Hepatocyte (in vitro differentiated cells): Measurements from ENCODE around the gene CARS1. TPM values are rescaled to one million over a fixed set of nuclear protein-coding genes. Genes with fewer than 3 reads are reported as not detected.

Source experiments
- DNase-seq: peaks from one replicate; pipeline ENCODE4 v3.0.0-alpha.2; 2016; ENCODE audit warnings: low spot score
- H2AFZ ChIP-seq: fragments of 200-600 bp; sonication (generic); 2 replicates; pipeline ENCODE4 v1.6.0; 2016; ENCODE audit warnings: antibody characterized with exemption, mild to moderate bottlenecking
- H3K27ac ChIP-seq: fragments of 200-600 bp; sonication (generic); 2 replicates; pipeline ENCODE4 v1.5.1; 2016; ENCODE audit warnings: mild to moderate bottlenecking
- H3K27me3 ChIP-seq: fragments of 200-600 bp; sonication (generic); 2 replicates; pipeline ENCODE4 v1.6.1; 2016
- H3K36me3 ChIP-seq: fragments of 200-600 bp; sonication (generic); replicated peaks from 2 replicates; pipeline ENCODE4 v1.5.1; 2016; ENCODE audit warnings: low read depth; ENCODE audit not compliant: insufficient read depth
- H3K4me1 ChIP-seq: fragments of 200-600 bp; sonication (generic); 2 replicates; pipeline ENCODE4 v1.5.1; 2016; ENCODE audit warnings: mild to moderate bottlenecking, moderate library complexity; ENCODE audit not compliant: insufficient read depth
- H3K4me2 ChIP-seq: fragments of 200-600 bp; sonication (generic); 2 replicates; pipeline ENCODE4 v1.6.0; 2016
- H3K4me3 ChIP-seq: fragments of 200-600 bp; sonication (generic); 2 replicates; pipeline ENCODE4 v1.5.1; 2016; ENCODE audit warnings: mild to moderate bottlenecking
- H3K79me2 ChIP-seq: fragments of 200-600 bp; sonication (generic); 2 replicates; pipeline ENCODE4 v1.6.0; 2017; ENCODE audit warnings: mild to moderate bottlenecking
- H3K9me2 ChIP-seq: fragments of 200-600 bp; sonication (generic); replicated peaks from 2 replicates; pipeline ENCODE4 v1.6.0; 2017; ENCODE audit warnings: mild to moderate bottlenecking; ENCODE audit not compliant: insufficient read depth
- H3K9me3 ChIP-seq: fragments of 200-600 bp; sonication (generic); 2 replicates; pipeline ENCODE4 v1.5.1; 2016; ENCODE audit warnings: low read depth, mild to moderate bottlenecking
- H4K20me1 ChIP-seq: fragments of 200-600 bp; sonication (generic); 2 replicates; pipeline ENCODE4 v1.6.0; 2016; ENCODE audit warnings: mild to moderate bottlenecking; ENCODE audit not compliant: insufficient read depth, poor library complexity, severe bottlenecking
- EZH2 ChIP-seq: fragments of 200-600 bp; sonication (generic); IDR thresholded peaks from 2 replicates; pipeline ENCODE4 v1.6.1; 2016; ENCODE audit warnings: antibody characterized with exemption, mild to moderate bottlenecking, borderline replicate concordance
- EZH2phosphoT487 ChIP-seq: fragments of 200-600 bp; sonication (generic); IDR thresholded peaks from one replicate; pipeline ENCODE4 v1.6.1; 2018; ENCODE audit warnings: antibody characterized with exemption, mild to moderate bottlenecking, low read depth, moderate library complexity; ENCODE audit not compliant: unreplicated experiment, severe bottlenecking
- WGBS: methylation state at CpG from one replicate; pipeline ENCODE4 v1.1.6; 2016; ENCODE audit warnings: low lambda C conversion rate; ENCODE audit errors: missing lambda C conversion rate; 5-methylcytosine and 5-hydroxymethylcytosine counted together
- polyA plus RNA-seq: library from polyadenylated mRNA; unstranded; fragments of >200 nt; fragmentation: Nextera tagmentation; extraction: Ambion mirVana; gene quantifications from 2 replicates; pipeline ENCODE4 v1.2.1, GENCODE V29; 2016
- total RNA-seq: library from RNA; depleted of rRNA; stranded (reverse); fragments of >200 nt; gene quantifications from 2 replicates; pipeline ENCODE4 v1.2.3, GENCODE V29; 2014
- TF ChIP-seq, protein P1 (sequence below): fragments of 200-600 bp; sonication (generic); IDR thresholded peaks from 2 replicates; pipeline ENCODE4 v1.5.1; 2016; ENCODE audit warnings: antibody characterized with exemption, mild to moderate bottlenecking; ENCODE audit not compliant: poor library complexity

CARS1 gene
- total and polyA plus RNA-seq, 2 experiments from 2014 or later, result 35.5 to 42.0 TPM

DNA sequence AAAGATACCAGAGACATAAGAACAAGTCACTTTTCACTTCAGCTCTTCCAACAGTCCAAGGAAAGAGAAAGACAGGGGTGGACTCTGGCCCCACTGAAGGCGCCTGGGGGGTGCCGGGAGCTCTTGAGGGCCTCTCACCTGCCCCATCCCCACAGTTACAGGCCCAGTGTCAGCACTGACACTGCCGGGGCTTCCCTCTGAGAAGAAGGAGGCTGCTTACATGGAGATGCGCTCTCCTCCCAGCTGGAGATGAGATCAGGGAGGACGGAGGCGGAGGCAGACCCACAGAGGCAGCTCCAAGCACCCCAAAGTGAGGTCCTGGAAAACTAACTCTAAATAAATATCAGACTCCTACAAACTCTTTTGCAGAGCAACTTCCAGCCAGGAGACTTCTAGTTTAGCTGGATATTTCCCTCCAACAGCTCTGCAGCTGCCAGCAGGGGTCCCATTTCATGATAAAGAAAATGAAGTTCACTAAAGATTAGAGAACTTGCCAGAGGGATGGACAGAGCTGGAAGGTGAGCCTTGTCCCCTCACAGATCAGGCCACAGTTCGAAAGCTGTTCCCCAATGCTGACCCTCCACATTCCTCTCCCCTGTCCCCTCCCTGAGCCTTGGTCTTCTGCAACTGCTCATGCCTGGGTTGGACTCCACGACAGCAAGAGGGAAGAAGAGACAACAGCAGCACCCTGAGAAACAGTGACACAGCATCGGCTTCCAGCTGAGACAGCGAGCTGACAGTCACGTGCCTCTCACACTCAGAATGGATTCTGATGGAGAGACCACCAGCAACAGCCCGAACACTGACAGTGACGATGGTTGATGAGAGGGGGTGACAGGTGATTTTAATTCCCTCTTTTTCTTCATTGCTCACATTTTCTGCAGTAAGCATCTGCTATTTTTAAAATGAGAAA lies 5.8 kb downstream of the CARS1 start:
- no peak overlapping the region for H3K27ac ChIP-seq
- H3K4me3 ChIP-seq, result no peak overlapping the region
- no peaks in the 10 kb centered on the region for H3K9me3 ChIP-seq
- H3K4me2 ChIP-seq, result no peak overlapping the region
- H3K27me3 ChIP-seq, result no peaks in the 10 kb centered on the region
- peaks cover 79% of the 10 kb centered on the region for H4K20me1 ChIP-seq
- no peaks in the 10 kb centered on the region for H3K9me2 ChIP-seq
- H3K79me2 ChIP-seq, result peaks cover 97% of the 10 kb centered on the region
- peaks cover 15% of the 10 kb centered on the region for H3K4me1 ChIP-seq
- DNase-seq, result no peak
- WGBS, result 84% methylated on average over 13 of the region's 13 CpGs
- no peak overlapping the region for H2AFZ ChIP-seq
- H3K36me3 ChIP-seq, result no peaks in the 10 kb centered on the region
- TF ChIP-seq EZH2phosphoT487 (no peak), EZH2 (no peak)
- TF ChIP-seq, protein P1, sequence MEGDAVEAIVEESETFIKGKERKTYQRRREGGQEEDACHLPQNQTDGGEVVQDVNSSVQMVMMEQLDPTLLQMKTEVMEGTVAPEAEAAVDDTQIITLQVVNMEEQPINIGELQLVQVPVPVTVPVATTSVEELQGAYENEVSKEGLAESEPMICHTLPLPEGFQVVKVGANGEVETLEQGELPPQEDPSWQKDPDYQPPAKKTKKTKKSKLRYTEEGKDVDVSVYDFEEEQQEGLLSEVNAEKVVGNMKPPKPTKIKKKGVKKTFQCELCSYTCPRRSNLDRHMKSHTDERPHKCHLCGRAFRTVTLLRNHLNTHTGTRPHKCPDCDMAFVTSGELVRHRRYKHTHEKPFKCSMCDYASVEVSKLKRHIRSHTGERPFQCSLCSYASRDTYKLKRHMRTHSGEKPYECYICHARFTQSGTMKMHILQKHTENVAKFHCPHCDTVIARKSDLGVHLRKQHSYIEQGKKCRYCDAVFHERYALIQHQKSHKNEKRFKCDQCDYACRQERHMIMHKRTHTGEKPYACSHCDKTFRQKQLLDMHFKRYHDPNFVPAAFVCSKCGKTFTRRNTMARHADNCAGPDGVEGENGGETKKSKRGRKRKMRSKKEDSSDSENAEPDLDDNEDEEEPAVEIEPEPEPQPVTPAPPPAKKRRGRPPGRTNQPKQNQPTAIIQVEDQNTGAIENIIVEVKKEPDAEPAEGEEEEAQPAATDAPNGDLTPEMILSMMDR, result no peak

DNA sequence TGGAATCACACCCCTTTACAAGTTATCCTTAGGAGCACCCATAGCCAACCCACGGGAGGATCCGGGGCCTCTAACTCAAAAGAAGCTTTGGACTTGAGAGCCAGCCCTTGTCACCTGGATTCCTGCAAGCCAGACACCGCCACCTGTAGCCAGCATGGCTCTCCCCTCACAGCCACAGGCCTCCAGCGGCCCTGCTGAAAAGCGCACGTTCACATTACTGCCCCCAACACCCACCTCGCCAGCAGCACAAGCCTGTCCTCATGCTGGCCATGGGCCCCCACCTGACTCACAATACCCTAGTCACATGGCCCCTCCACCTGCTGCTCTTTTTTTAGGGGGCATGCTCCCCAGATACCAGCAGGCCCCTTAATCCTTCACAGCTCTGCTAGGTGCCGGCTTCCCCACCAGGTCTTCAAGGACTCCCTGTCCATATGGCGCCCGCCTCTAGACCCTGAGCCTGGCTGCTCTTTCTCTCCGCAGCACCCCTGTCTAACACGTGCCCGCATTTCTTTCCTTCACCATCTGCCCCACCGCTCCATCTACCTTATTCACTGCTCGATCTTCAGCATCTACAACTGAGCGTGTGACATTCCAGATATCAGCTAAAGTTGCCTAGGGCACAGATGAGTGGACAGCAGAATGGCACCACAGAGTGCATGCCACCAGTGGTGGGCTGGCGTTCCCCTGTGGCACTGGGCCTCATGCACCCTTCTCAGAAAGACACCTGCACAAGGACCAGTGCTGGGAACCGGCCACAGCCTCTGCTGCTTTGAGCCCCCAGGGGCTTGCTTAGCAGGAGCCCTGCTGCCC lies 6.6 kb downstream of the CARS1 start:
- Histone ChIP-seq H3K79me2 (peaks cover 97% of the 10 kb centered on the region), H3K27ac (no peak overlapping the region), H3K27me3 (no peaks in the 10 kb centered on the region), H3K4me2 (no peak overlapping the region), H4K20me1 (peaks cover 84% of the 10 kb centered on the region), H3K36me3 (no peaks in the 10 kb centered on the region), H2AFZ (no peak overlapping the region), H3K9me3 (no peaks in the 10 kb centered on the region), H3K9me2 (no peaks in the 10 kb centered on the region), H3K4me3 (no peak overlapping the region), H3K4me1 (peaks cover 11% of the 10 kb centered on the region)
- TF ChIP-seq, protein P1, result no peak
- TF ChIP-seq EZH2 (no peak), EZH2phosphoT487 (no peak)
- WGBS, result 95% methylated on average over 18 of the region's 18 CpGs
- DNase-seq, result no peak

DNA sequence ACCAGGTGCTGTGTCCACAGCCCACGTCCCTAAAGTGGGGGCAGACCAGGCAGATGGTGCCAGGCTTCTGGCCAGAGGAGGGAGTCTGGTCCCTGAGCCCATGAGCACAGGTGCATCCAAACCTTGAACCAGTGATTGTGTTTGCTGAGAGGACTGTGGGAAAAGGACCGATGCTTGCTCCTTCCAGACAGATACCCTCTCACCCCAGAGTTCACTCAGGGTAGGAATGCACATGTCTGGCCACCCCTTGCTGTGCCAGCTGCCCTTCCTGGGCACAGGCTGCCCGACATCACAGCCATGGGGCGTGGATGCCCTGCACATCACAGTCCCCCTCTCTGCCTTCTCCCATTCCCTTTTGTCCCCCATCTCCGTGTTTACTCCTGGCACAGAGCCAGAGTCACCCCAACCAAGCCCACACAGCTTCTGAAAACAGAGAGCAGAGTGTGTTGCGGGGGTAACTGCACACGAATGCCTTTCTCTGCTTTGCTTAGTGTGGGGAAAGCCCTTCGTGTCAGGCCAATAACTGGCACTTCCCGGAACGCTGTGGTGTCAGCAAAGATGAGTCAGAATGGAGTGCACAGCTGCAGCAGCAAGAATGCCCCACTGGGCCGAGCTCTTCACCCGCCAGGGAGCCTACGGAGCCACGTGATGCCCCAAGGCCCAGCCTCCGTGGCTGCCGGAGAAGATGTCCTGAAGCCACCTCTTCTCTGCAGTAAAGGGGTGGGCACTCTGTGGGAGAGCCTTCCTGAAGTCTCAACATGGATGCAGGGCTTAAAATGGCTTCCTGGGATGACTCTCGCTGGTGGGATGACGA lies 7.6 kb downstream of the CARS1 start:
- Histone ChIP-seq H3K4me3 (no peak overlapping the region), H4K20me1 (peaks cover 86% of the 10 kb centered on the region), H3K9me2 (no peaks in the 10 kb centered on the region), H3K27ac (peak overlapping the region; percentile 76), H3K27me3 (no peaks in the 10 kb centered on the region), H3K9me3 (no peaks in the 10 kb centered on the region), H3K4me1 (peaks cover 11% of the 10 kb centered on the region), H2AFZ (no peak overlapping the region), H3K36me3 (no peaks in the 10 kb centered on the region), H3K79me2 (peaks cover 95% of the 10 kb centered on the region), H3K4me2 (no peak overlapping the region)
- peak; percentile 82 for DNase-seq
- 79% methylated on average over 18 of the region's 18 CpGs for WGBS
- TF ChIP-seq EZH2phosphoT487, result no peak
- no peak for TF ChIP-seq EZH2
- TF ChIP-seq, protein P1, result no peak
